ENCODE measurements around the gene ARID4B. TPM values are rescaled to one million over a fixed set of nuclear protein-coding genes. Genes with fewer than 3 reads are reported as not detected.

The ARID4B gene
- total and polyA plus RNA-seq, 2 donors (not counting 3 experiments of a cell fraction or from before 2014, with no cell fraction given): 6.7 to 40.7 TPM

DNA sequence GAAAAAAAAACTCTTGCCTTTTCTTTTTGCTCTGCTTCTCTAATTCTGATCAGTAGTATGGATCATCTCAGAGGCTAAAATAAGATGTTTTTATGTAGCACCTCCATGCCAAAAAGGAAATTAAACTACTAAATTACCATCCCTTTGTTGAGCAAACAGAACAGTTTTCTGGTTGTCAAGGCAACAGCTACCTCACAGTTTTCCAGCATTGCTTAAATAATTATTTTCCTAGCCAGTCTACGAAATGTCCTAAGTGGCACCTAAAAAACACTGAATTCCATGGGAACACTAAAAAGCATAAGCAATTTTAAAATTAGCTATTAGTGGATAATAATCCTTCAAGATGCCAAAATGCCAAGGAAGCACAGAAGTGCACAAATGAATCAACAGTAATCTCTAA is 61.7 kb downstream of the ARID4B start:
- FAIRE-seq (no peak), DNase-seq (ENCODE audit: low read depth, low spot score) (no peak)
- no peaks in the 10 kb centered on the region for H3K27me3 ChIP-seq (ENCODE audit: control insufficient read depth in 2 of 2, insufficient read depth in 2 of 2, low read length in 2 of 2)
- dilution Hi-C loops (cut with MboI; ENCODE audit: extremely low pct_ligation_motif_present, low sequenced_read_pairs) (no loop called here), intact Hi-C loops (cut with micrococcal nuclease) (no loop called here)
- no peak overlapping the region for H3K4me3 ChIP-seq (replicated peaks in 1 of 3; ENCODE audit: insufficient read depth in 1 of 3, low read depth in 1 of 3, low read length in 3 of 3)
- peaks cover 73% of the 10 kb centered on the region for H3K79me2 ChIP-seq (ENCODE audit: control insufficient read depth, insufficient read depth, low read length)
- H3K36me3 ChIP-seq (ENCODE audit: control insufficient read depth in 2 of 2, extremely low read depth in 1 of 2, insufficient read depth in 2 of 2, low read length in 2 of 2): no peaks in the 10 kb centered on the region
- no peak overlapping the region for H2AFZ ChIP-seq (ENCODE audit: low read depth, low read length)
- H3K4me2 ChIP-seq (ENCODE audit: insufficient read depth, low read length): no peak overlapping the region
- CTCF ChIA-PET: no interaction called here
- H3K9me3 ChIP-seq (replicated peaks; ENCODE audit: control insufficient read depth, insufficient read depth, low read length): no peaks in the 10 kb centered on the region
- H4K20me1 ChIP-seq (replicated peaks; ENCODE audit: control insufficient read depth, extremely low read depth, insufficient read depth, low read length): peaks cover 21% of the 10 kb centered on the region
- BruUV-seq (replicated peaks): no TSS peak
- H3K9ac ChIP-seq (replicated peaks; ENCODE audit: extremely low read depth, insufficient read depth, low read length): no peak overlapping the region
- no peak for TF ChIP-seq MYC (IDR thresholded peaks at IDR 0.05; ENCODE audit: low read depth, low read length)
- no peak for TF ChIP-seq POLR2A (IDR thresholded peaks at IDR 0.05; ENCODE audit: low read depth, low read length)
- no peak for TF ChIP-seq EZH2 (IDR thresholded peaks at IDR 0.05; ENCODE audit: borderline replicate concordance, low read depth, low read length, severe bottlenecking)
- POLR2A ChIA-PET: no interaction called here
- H3K4me1 ChIP-seq (ENCODE audit: control insufficient read depth, extremely low read depth, insufficient read depth, low read length): no peaks in the 10 kb centered on the region
- no peak overlapping the region for H3K27ac ChIP-seq (ENCODE audit: insufficient read depth, low read depth, low read length)
- H3K9me1 ChIP-seq (replicated peaks; ENCODE audit: control insufficient read depth, extremely low read depth, insufficient read depth, low read length): no peaks in the 10 kb centered on the region

DNA sequence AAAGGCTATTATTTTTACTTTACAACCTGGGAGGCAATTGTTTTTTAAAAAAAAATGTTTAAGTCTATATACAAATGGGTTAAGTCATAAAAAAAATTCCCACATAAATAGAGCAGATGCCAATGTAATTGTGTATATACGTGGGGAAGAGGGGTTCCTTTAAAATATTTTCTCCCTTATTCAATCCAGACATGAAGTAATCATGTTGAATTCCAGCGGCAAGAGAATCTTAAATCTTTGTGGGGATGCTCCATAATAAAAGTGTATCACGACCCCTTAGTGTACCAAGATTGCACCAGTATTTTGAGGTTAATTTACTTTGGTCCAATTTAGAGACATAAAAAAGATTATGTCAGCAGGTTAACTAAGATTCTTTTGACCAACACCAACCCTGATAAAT is 62.1 kb downstream of the ARID4B start:
- intact Hi-C loops (cut with micrococcal nuclease) (no loop called here), dilution Hi-C loops (cut with MboI; ENCODE audit: extremely low pct_ligation_motif_present, low sequenced_read_pairs) (no loop called here)
- H3K4me3 ChIP-seq (replicated peaks in 1 of 3; ENCODE audit: insufficient read depth in 1 of 3, low read depth in 1 of 3, low read length in 3 of 3): no peak overlapping the region
- H3K36me3 ChIP-seq (ENCODE audit: control insufficient read depth in 2 of 2, extremely low read depth in 1 of 2, insufficient read depth in 2 of 2, low read length in 2 of 2): no peaks in the 10 kb centered on the region
- H3K9me1 ChIP-seq (replicated peaks; ENCODE audit: control insufficient read depth, extremely low read depth, insufficient read depth, low read length): no peaks in the 10 kb centered on the region
- peaks cover 21% of the 10 kb centered on the region for H4K20me1 ChIP-seq (replicated peaks; ENCODE audit: control insufficient read depth, extremely low read depth, insufficient read depth, low read length)
- no peaks in the 10 kb centered on the region for H3K9me3 ChIP-seq (replicated peaks; ENCODE audit: control insufficient read depth, insufficient read depth, low read length)
- POLR2A ChIA-PET: no interaction called here
- H3K27ac ChIP-seq (ENCODE audit: insufficient read depth, low read depth, low read length): no peak overlapping the region
- H2AFZ ChIP-seq (ENCODE audit: low read depth, low read length): no peak overlapping the region
- CTCF ChIA-PET: no interaction called here
- TF ChIP-seq, protein P1, sequence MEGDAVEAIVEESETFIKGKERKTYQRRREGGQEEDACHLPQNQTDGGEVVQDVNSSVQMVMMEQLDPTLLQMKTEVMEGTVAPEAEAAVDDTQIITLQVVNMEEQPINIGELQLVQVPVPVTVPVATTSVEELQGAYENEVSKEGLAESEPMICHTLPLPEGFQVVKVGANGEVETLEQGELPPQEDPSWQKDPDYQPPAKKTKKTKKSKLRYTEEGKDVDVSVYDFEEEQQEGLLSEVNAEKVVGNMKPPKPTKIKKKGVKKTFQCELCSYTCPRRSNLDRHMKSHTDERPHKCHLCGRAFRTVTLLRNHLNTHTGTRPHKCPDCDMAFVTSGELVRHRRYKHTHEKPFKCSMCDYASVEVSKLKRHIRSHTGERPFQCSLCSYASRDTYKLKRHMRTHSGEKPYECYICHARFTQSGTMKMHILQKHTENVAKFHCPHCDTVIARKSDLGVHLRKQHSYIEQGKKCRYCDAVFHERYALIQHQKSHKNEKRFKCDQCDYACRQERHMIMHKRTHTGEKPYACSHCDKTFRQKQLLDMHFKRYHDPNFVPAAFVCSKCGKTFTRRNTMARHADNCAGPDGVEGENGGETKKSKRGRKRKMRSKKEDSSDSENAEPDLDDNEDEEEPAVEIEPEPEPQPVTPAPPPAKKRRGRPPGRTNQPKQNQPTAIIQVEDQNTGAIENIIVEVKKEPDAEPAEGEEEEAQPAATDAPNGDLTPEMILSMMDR (IDR thresholded peaks at IDR 0.05; ENCODE audit: extremely low read depth in 1 of 2, insufficient read depth in 1 of 2, low read depth in 1 of 2, low read length in 2 of 2): no peak
- TF ChIP-seq JUN (IDR thresholded peaks at IDR 0.05; ENCODE audit: borderline replicate concordance, insufficient read depth, insufficient read length, low read depth) (no peak), POLR2A (IDR thresholded peaks at IDR 0.05; ENCODE audit: low read depth, low read length) (no peak), GATA2 (IDR thresholded peaks at IDR 0.05; ENCODE audit: insufficient read depth, insufficient read length, low read depth, low read length) (no peak), MYC (IDR thresholded peaks at IDR 0.05; ENCODE audit: low read depth, low read length) (no peak), FOS (IDR thresholded peaks at IDR 0.05; ENCODE audit: borderline replicate concordance, insufficient read depth, low read length) (no peak), POLR2AphosphoS5 (IDR thresholded peaks at IDR 0.05; ENCODE audit: insufficient read depth, low read depth, low read length) (no peak), EZH2 (IDR thresholded peaks at IDR 0.05; ENCODE audit: borderline replicate concordance, low read depth, low read length, severe bottlenecking) (no peak)
- TF ChIP-seq, protein P2, sequence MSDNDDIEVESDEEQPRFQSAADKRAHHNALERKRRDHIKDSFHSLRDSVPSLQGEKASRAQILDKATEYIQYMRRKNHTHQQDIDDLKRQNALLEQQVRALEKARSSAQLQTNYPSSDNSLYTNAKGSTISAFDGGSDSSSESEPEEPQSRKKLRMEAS (IDR thresholded peaks at IDR 0.05; ENCODE audit: insufficient read depth, insufficient read length): no peak
- no peak overlapping the region for H3K4me2 ChIP-seq (ENCODE audit: insufficient read depth, low read length)
- BruUV-seq (replicated peaks): no TSS peak
- no peaks in the 10 kb centered on the region for H3K27me3 ChIP-seq (ENCODE audit: control insufficient read depth in 2 of 2, insufficient read depth in 2 of 2, low read length in 2 of 2)
- peaks cover 73% of the 10 kb centered on the region for H3K79me2 ChIP-seq (ENCODE audit: control insufficient read depth, insufficient read depth, low read length)
- no peak for FAIRE-seq
- no peak overlapping the region for H3K9ac ChIP-seq (replicated peaks; ENCODE audit: extremely low read depth, insufficient read depth, low read length)
- H3K4me1 ChIP-seq (ENCODE audit: control insufficient read depth, extremely low read depth, insufficient read depth, low read length): no peaks in the 10 kb centered on the region
- no peak for DNase-seq (ENCODE audit: low read depth, low spot score)
